ENCODE measurements around the gene ARHGAP23.

DNA sequence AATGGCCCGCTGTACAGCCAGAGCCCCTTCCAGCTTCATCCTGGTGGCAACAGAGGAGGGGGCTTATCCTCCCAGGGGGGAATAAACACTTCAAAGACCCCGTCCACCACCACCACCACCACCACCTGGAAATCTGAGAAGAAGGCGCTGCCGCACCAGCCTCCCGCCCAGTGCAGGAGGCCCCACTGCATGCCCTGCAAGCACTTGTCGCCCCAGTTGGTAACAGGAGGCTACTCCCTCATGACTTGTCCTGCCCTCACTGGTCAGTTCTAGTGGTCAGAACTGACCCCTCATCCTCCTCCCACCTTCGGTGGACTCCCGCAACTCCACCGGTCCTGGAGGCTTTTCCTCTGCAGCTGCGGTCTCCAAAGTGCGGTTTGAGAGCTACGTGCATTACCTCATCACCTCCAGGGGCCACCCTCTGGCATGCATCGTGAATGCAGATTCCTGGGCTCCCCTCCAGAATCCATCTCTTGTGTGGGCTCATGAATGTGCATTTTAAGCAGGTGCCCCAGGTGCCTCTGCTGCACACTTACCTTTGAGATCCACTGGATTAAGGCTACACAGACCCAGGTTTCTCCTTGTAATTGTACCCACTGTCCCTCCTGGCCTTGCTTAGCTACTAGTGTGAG, 105.7 kb downstream of the ARHGAP23 start:
- TF ChIP-seq POLR2A (IDR thresholded peaks at IDR 0.05; ENCODE audit: low read length) (no peak), GATA1 (IDR thresholded peaks at IDR 0.05; ENCODE audit: low read depth, low read length) (no peak)

Measured in erythroblast (primary cell).